Measurements from ENCODE around the gene KLRC4.
"Not testable (repeated sequence)": the region's sequence is repeated elsewhere in the genome, so short reads cannot be mapped to it uniquely, and the experiment has no call there.

The KLRC4 gene

DNA sequence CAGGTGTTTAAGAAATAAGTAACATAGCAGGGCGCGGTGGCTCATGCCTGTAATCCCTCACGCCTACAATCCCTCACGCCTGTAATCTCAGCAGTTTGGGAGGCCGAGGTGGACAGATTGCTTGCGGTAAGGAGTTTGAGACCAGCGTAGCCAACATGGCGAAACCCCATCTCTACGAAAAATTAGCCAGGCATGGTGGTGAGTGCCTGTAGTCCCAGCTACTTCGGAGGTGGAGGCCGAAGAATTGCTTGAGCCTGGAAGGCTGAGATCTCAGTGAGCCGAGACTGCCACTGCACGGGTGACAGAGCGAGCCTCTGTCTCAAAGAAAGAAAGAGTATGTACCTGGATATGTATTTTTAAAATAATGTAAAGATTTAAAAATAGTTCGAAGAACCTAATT is 13.4 kb downstream of the KLRC4 start:
- not testable (repeated sequence) for DNase-seq

DNA sequence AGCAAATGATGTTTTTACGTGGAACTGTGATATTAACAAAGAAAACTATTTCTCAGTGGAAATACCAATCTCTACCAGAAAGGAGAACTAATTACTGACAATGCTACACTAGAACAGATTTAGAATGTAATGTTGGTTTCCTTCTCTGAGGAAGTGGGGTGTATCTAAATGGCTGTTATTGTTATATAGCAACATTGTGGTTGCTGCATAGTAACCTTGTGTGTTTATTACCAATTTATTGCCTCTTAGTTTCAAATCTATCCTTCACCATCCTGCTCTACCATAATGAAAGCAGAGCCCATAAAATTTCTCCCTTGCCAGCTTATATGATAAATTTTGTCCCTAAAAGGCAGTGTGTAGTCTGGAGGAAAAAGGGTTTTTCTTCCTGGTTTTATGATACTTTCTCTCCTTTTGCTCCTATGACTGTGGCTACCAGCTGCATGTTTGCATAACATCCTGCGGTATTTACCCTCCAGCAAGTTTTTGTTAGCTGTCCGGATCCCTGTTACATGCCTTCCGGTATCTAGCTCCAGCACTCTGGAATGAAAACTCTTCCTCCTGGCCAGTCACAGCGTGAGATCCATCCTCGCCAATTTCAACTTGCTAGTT is 14.1 kb downstream of the KLRC4 start:
- DNase-seq = peak; percentile 65

DNA sequence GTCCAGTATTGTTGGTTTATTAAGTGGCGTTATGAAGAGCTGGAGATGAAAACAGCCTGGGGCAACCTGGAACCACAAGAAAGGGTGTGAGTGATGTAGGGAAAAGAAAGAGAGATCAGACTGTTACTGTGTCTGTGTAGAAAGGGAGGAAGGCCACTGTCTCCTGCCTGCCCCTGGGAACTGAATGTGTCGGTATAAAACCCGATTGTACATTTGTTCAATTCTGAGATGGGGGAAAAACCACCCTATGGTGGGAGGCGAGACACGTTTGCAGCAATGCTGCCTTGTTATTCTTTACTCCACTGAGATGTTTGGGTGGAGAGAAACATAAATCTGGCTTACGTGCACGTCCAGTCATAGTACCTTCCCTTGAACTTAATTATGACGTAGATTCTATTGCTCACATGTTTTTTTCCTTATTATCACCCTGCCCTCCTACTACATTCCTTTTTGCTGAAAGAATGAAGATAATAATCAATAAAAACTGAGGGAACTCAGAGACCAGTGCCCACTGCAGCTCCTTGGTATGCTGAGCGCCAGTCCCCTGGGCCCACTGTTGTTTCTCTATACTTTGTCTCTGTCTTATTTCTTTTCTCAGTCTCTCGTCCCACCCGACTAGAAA is 14.9 kb downstream of the KLRC4 start:
- DNase-seq = not testable (repeated sequence)

DNA sequence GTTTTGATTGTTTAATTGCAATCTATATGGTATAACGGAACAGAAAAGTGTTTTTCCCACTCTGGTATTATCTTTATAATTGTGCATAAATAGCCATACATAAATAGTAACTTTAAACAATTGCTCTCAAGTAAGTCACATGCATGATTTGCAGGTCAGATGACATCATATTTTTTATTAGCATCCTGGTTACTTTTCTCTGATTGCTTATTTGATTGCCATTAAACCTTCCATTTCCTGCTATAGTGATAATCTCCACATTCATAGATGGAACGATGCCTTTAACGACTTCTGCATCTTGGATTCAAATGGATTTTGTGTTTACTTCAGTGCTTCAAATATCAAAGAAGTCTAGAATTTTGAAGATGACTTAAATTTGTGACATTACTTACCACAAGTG is 16.3 kb downstream of the KLRC4 start:
- no peak for DNase-seq

DNA sequence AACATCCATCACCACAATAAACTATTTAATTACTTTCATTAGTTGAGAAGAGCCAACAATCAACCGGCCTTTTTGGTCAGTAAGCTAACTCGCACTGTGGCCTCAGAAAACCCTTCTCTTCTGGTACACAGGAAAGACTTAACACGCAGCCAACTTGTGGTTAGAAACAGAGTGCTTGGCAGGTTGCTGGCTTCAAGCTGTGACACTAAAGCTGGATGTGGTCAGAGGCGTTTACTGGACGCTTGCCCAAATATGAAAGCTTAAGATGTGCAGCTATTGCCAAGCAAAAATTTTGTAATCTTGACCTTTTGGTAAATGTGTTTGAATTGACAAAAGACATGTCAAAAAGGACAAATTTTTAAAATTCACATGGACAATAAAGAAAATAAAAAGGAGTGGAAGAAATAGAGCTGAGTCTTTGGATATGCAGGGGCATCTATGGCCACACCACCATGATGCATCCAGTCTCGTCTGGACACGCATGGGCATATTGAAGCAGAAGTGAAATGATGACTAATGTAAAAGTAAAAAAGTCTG is 17.1 kb downstream of the KLRC4 start:
- DNase-seq = peak; percentile 75

DNA sequence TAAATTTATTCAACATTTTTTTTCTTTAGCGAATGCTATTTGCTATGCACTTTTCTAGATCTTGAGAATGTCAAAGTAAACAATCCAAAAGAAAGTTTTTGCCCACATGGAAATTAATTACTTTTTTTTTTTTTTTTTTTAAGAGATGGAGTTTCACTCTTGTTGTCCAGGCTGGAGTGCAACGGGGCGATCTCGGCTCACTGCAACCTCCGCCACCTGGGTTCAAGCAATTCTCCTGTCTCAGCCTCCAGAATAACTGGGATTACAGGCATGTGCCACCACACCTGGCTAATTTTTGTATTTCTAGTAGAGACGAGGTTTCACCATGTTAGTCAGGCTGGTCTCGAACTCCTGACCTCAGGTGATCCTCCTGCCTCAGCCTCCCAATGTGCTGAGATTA is 18.6 kb downstream of the KLRC4 start:
- not testable (repeated sequence) for DNase-seq

DNA sequence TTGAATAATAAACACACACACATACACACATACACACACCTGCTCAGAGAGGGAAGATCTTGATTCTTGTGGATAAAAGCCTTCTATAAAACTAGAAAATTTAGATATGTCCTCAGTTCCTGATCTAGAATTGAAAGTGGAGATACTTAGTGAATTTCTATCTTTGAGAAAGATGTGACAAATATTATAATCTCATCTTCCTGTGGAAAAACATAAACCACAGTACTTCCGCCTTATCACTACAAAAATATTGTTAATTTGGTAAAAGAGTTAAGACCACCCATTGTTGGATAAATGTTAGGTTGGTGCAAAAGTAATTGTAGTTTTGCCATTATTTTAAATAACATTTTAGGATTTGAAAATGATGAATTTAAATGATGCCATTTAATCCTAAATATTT is 19.7 kb downstream of the KLRC4 start, which contains the start of gene KLRK1:
Gene KLRK1 (minus strand): TSS at position 138 of the 400 bp plus-strand sequence. CDS start 1,231 bp downstream, outside the sequence.
- no peak for DNase-seq

DNA sequence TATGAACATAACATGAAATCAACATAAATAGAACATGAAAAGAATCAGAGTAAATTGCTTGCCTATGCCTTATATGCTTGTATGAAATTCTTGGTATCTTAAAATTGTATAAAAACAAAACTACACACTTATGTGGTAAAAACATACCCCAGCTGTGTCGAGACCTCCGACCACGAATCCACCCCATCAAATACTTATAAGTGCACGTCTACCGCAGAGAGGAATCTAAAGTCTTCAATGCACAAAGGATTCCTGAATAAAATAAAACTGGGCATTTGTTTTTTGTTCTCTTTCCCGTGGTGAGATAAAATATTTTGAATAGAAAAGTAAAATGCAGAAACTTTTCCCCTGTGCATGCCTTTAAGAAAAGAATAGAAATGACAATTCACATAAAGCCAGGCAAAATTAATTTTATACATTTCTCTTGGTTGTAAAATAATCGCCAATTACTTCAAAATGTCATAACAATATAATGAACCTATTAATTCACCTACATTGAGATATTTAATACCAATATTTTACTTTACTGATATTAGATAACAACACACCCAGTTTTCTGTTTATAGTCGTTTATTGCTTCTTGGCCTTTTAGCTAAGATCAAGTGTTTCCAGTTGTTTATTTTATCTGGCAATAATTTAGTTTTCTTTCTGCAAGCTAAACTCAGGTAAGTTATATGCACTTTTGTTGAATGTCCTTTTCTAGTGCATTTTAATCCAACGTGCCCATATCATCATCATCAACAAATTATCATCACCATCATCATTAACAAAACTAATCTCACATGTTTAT is 20.7 kb downstream of the KLRC4 start:
- DNase-seq = no peak

DNA sequence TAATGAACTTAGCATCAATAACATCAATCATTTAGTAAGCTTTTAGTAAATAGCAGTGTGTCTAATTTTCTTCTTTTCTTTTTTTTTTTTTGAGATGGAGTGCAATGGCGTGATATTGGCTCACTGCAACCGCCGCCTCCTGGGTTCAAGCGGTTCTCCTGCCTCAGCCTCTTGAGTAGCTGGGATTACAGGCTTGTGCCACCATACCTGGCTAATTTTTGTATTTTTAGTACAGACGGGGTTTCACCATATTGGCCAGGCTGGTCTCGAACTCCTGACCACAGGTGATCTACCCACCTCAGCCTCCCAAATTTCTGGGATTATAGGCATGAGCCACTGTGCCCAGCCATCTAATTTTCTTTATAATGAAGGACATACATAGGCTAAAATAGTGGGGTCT is 22.1 kb downstream of the KLRC4 start:
- DNase-seq = not testable (repeated sequence)

DNA sequence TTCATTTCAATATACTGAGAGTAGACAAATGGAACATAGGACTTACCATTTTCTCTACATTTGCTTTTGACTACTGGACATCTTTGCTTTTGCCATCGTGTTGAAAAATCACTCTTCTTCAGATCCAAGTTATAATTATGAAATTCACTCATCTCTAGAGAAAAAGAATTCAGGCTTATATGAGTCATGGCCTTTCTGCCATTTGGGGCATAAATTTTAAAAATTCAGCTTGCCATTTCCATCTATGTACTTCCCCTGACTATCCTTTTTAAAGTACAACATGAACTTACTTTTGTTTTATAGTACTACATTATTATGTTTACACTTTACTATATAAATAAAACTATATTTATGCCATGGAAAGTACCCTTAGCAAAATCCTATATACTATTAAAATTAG is 22.7 kb downstream of the KLRC4 start:
- DNase-seq = no peak

DNA sequence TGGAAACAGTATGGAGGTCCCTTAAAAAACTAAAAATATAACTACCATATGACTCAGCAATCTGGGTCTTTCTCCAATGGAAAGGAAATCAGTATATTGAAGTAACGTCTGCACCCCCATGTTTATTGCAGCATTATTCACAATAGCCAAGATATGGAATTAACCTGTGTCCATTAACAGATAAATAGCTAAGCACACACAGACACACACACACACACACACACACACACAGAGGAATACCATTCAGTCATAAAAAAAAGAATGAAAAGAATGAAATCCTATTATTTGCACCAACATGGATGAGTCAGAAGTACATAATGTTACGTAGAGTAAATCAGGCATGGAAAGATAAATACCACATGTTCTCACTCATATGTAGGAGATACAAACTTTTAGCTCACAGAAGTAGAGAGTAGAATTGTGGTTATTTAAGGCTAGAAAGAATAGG is 24.4 kb downstream of the KLRC4 start:
- DNase-seq = no peak

DNA sequence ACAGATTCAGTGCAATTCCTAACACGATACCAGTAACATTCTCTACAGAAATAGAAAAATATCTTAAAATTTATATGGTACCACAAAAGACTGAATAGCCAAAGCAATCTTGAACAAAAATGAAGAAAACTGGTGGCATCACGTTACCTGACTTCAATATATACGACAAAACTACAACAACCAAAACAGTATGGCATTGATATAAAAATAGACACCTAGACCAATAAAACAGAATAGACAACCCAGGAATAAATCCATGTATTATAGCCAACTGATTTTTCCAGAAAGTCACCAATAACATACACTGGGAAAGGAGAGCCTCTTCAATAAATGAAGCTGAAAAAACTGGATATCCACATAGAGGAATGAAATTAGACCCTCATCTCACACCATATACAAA is 25.4 kb downstream of the KLRC4 start:
- no peak for DNase-seq

DNA sequence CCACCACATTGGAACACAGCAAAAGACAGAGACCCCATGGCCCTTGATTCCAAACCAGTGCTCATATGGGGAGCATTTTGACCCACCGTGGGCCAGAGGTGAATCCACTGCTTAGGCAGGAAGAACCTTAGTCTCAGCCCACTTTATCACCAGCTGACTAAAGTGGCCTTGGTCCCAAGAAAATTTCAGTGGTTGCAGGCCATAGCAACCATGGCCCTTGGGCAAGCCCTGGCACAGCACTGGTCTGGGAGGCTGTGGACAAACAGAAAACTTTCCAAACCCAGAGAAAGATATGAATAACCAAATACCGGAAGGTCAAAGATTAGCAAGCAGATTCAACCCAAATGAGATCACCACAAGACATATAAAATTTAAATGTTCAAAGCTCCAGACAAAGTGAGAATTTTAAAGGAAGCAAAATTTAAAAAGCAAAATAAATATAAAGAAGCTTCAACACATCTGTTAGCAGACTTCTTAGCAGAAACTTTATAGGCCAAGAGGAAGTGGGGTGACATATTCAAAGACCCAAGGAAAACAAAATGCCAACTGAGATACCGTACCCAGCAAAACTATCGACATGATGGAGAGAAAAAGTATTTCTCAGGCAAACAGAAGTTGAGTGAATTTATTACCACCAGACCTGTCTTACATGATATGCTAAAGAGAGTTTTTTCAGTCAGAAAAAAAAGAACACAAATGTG is 27.5 kb downstream of the KLRC4 start:
- no peak for DNase-seq

DNA sequence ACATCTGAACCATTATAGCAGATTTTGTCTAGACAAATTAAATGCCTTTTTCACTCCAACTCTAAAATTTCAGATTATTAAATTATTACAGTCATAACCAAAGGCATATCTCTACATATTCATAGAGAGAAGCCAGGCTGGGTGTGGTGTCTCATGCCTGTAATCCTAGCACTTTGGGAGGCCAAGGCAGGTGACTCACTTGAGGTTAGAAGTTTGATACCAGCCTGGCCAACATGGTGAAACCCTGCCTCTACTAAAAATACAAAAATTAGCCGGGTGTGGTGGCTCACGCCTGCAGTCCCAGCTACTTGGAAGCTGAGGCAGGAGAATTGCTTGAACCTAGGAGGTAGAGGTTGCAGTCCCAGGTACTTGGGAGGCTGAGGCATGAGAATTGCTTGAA is 30.8 kb downstream of the KLRC4 start:
- not testable (repeated sequence) for DNase-seq

DNA sequence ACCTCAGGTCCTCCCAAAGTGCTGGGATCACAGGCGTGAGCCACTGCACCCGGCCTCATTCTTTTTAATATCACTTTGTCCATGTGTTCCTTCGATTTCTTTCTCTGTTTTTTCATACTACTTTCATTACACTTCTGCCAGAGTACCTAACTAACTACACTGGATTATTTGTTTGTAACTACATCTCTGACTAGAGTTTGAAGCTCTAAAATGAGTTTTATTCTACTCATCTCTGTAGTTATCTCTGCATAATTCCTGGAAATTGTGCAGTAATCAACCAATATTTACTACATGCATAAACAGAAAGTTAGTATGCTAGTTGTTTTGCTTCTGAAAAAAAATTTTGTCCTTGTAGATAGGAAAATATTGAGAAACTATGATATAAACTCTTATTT is 34.9 kb downstream of the KLRC4 start:
- DNase-seq = no peak

DNA sequence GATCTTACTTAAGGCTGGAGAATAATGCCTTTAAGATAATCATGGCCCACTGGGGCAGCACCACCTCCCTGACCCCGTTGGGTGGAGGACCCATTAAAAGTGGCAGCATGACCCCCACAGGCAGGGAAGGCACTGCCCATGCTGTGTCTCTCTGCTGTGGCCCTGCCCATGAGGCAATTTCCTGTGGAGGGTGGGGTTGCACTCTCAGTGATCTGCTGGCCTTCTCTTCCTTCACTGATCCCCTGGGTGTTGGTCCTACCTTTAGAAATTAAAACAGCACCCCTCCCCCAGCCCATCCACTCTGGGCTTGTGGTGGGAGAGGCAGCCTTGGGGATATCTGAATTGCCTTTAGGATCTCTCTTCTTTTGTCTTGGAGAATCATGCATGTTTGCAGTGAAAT is 37.0 kb downstream of the KLRC4 start:
- DNase-seq = no peak

DNA sequence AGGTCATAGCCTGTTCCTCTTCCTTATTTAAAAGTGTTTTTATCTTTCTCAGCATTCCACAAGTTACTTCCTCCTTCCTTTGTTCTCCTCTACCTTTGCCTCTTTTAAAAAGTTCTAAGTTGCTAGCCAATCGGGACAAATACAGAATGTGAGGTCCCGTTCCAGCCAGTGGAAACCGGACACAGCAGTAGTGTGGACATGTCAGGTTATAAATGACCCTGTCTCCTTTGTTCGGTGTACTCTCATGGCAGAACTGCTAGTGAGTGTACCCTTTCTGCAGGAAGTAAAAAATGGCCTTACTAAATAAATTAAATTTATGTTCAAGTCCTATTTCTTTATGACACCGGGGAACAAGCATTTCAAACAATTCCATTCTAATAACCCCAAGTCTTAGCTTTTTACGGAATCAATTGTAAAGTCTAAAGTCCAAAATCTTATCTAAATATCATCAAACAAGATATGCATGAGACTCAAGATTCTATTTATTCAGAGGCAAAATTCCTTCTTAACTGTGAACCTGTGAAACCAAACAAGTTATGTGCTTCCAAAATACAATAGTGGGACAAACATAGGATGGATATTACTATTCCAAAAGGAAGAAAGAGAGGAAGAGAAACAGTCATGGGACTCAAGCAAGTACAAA is 37.5 kb downstream of the KLRC4 start:
- not testable (repeated sequence) for DNase-seq

DNA sequence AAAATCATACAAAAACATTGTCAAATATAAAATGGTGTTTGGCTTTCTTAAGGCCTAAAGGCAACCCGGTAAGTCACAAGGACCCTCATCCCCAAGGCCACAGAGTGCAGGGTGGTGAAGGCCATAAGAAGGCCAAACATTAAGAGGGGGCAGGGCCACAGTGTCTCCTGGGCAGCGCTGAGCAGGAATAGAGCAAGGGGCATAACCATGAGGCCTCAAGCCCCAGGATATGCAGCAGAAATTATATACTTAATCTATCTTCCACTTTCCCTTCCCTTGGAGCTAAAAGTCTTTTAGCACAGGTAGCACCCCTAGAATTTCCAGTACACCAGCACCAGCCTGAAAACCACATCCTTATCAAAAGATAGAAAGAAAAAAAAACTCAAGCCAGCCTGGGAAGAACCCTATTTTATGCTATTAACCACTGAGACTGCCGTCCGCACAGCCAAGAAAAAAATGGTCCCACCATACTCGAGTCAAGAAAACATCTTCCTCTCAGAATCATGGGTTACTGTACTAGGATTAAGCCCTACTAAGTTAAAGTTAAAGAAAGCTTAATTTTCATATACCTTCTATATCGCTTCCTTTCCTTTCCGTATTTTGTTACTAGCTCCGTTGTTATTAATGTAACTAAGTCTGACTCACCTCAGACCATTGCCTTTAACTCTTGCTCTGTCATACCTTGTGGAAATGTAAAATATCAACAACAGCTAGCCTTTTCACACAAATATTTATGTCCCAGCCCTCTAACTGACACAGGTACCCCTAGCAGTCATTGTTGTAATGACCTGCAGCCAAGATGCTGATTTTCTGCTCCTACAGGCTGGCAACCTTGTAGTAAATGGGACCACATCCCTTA is 39.8 kb downstream of the KLRC4 start:
- no peak for DNase-seq

DNA sequence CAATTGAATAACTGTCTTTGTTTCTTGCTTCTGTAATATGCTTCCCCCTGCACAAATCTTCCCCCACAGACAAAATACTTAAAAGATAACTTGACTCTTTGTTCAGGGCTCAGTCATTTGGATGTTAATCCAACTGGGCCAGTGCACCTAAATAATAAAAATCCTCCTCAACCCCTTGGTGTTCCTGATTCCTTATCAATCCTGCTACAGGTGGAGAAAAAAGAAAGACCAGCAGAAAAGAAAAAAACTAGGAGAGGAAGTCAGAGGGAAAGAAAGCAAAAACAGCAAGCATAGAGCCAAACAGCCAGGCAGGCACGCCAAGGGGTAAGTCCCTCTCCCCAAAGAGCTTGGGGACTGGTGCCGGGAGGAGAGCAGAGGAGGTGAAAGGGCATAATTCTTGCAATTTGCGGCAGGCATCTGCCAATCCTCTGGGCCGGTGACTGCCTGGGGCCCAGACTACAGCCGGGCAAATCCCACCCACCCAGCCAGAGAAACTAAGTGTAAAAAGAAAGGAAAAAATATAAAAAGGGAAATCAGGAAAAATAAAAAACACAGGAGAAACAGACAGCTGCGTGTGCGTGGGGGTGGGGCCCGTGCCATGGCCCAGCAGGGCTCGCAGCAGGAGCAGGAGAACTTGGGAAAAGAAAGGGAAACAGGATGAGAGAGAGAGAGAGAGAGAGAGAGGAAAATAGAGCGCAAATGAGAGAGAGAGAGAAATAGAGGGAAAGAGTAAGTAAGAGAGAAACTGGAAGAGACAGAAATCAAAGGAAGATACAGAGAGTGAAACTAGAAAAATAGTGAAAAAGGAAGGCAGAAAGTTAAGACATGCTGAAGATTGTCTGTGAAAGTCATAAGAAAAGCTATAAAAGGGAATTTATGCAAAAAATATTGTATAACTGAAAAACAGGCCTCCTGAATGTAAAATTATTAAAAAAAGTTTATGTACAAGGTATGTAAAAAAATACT is 41.1 kb downstream of the KLRC4 start:
- DNase-seq = no peak

DNA sequence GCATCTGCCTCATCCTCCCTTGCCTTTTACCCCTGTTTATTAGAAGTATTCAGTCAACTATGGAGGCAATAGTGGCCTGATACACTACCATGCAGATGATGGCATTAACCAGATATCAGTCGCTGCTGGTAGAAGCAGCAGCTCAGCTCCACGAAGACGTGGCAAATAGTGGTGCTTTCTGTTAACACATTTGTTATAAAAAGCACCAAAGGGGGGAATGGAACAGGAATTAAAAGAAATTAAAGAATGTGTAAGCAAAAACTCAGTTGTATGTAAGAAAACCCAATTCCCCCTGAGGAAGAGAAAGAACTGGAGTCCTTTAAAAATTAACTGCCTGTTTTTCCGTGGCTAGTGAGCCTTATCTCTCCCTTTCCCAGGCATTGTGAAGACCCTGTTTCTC is 41.8 kb downstream of the KLRC4 start:
- not testable (repeated sequence) for DNase-seq

Data from suppressor macrophage treated with lipopolysaccharide for 4 hours (primary cell).